ENCODE measurements around the gene SYT6. TPM values are rescaled to one million over a fixed set of nuclear protein-coding genes. Genes with fewer than 3 reads are reported as not detected.

Gene SYT6
- total and polyA plus RNA-seq, 10 of the 15 experiments (the other 5 are each of a cell fraction or from before 2014, with no cell fraction given), result 0.05 to 0.39 TPM; not detected in 8

DNA sequence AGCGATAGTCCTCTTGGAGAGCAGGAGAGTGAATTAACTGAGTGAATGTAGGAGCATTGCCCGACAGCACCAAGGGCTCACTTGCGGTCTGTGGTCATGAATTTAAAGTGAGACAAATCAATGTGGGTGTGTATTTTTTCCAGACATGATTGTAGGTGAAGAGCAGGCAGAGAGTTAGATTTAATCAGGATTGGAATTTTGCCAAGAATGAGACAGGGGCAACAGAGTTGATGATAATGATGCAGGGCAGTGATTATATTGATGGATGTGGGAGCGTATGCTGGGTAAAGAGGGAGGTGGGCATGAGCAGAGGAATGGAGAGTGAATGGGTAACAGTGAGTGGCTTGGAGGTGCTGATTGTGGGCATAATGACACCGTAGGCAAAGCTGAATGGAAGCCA is 20.0 kb upstream of the SYT6 start:
- Histone ChIP-seq H3K36me3 (ENCODE audit: control insufficient read depth in 2 of 2, insufficient read depth in 2 of 2, low read length in 1 of 2) (no peaks in the 10 kb centered on the region), H3K27ac (ENCODE audit: control insufficient read depth, insufficient read depth) (no peak overlapping the region), H3K79me2 (ENCODE audit: control insufficient read depth, insufficient read depth, low read length) (no peaks in the 10 kb centered on the region), H3K4me3 (no peak overlapping the region), H3K9me3 (replicated peaks; ENCODE audit: control insufficient read depth, insufficient read depth, low read length) (no peaks in the 10 kb centered on the region), H3K4me2 (ENCODE audit: control insufficient read depth, insufficient read depth) (no peak overlapping the region), H3K9ac (ENCODE audit: control insufficient read depth, insufficient read depth, low read length) (no peak overlapping the region), H2AFZ (ENCODE audit: control insufficient read depth, low read depth, low read length) (no peak overlapping the region), H4K20me1 (ENCODE audit: control insufficient read depth, insufficient read depth) (no peaks in the 10 kb centered on the region), H3K4me1 (ENCODE audit: control insufficient read depth, insufficient read depth, low read length) (no peaks in the 10 kb centered on the region), H3K27me3 (replicated peaks in 1 of 2; ENCODE audit: control insufficient read depth in 2 of 2, insufficient read depth in 2 of 2, low read length in 1 of 2) (no peaks in the 10 kb centered on the region)
- POLR2A ChIA-PET, result no interaction called here
- RAD21 ChIA-PET (ENCODE audit: unreplicated experiment), result no interaction called here
- CTCF ChIA-PET, result no interaction called here
- in situ Hi-C loops (cut with MboI), result no loop called here
- intact Hi-C loops (cut with micrococcal nuclease; ENCODE audit: unreplicated experiment), result no loop called here
- 33% methylated on average over 5 of the region's 5 CpGs for WGBS (ENCODE audit: insufficient coverage, insufficient replicate concordance, low lambda C conversion rate, missing lambda C conversion rate)
- SMC1A ChIA-PET (ENCODE audit: uncharacterized antibody, unreplicated experiment), result interaction anchor here (0.7 kb wide), 1 partner anchor 1333 kb away, joined by 4 read pairs; no protein-coding TSS in a partner anchor
- FAIRE-seq (no peak), ATAC-seq (no peak), DNase-seq (ENCODE audit: low read depth, low spot score) (no peak)
- BruUV-seq (replicated peaks), result no TSS peak
- TF ChIP-seq, protein P1, sequence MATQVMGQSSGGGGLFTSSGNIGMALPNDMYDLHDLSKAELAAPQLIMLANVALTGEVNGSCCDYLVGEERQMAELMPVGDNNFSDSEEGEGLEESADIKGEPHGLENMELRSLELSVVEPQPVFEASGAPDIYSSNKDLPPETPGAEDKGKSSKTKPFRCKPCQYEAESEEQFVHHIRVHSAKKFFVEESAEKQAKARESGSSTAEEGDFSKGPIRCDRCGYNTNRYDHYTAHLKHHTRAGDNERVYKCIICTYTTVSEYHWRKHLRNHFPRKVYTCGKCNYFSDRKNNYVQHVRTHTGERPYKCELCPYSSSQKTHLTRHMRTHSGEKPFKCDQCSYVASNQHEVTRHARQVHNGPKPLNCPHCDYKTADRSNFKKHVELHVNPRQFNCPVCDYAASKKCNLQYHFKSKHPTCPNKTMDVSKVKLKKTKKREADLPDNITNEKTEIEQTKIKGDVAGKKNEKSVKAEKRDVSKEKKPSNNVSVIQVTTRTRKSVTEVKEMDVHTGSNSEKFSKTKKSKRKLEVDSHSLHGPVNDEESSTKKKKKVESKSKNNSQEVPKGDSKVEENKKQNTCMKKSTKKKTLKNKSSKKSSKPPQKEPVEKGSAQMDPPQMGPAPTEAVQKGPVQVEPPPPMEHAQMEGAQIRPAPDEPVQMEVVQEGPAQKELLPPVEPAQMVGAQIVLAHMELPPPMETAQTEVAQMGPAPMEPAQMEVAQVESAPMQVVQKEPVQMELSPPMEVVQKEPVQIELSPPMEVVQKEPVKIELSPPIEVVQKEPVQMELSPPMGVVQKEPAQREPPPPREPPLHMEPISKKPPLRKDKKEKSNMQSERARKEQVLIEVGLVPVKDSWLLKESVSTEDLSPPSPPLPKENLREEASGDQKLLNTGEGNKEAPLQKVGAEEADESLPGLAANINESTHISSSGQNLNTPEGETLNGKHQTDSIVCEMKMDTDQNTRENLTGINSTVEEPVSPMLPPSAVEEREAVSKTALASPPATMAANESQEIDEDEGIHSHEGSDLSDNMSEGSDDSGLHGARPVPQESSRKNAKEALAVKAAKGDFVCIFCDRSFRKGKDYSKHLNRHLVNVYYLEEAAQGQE (IDR thresholded peaks at IDR 0.05; ENCODE audit: low read depth, low read length), result no peak
- no peak for TF ChIP-seq ZBTB40 (IDR thresholded peaks at IDR 0.05; ENCODE audit: borderline replicate concordance)
- TF ChIP-seq SREBF2 (IDR thresholded peaks at IDR 0.05; ENCODE audit: low read length), result no peak
- TF ChIP-seq ZNF24 (IDR thresholded peaks at IDR 0.05), result no peak
- TF ChIP-seq RBBP5 (conservative IDR thresholded peaks at IDR 0.05), result no peak
- no peak for TF ChIP-seq ESRRA (IDR thresholded peaks at IDR 0.05; ENCODE audit: low read length)
- no peak for TF ChIP-seq MTA2 (IDR thresholded peaks at IDR 0.05; ENCODE audit: low read depth)
- TF ChIP-seq POLR2AphosphoS5 (IDR thresholded peaks at IDR 0.05; ENCODE audit: low read length), result no peak
- TF ChIP-seq ZNF622 (IDR thresholded peaks at IDR 0.05), result no peak
- no peak for TF ChIP-seq STAT1 (conservative IDR thresholded peaks at IDR 0.05)
- no peak for TF ChIP-seq E4F1 (IDR thresholded peaks at IDR 0.05; ENCODE audit: borderline replicate concordance, partially characterized antibody)

All from GM12878 (cell line).